Ovary (tissue), 10 donors: ENCODE results near the gene DLEC1. TPM values are rescaled to one million over a fixed set of nuclear protein-coding genes. Genes with fewer than 3 reads are reported as not detected.
A peak's percentile ranks its signal among the peaks of the same experiment; 100 is the strongest.

ENCODE experiments used
- DNase-seq, 5 donors: peaks; one replicate each; pipeline ENCODE4 v3.0.0-alpha.2; 2019 to 2020
- H3K27ac ChIP-seq, 2 donors: fragments of 200-600 bp; one replicate each; pipeline versions ENCODE4 v1.5.1 to v1.8.0; 2019 to 2022
- H3K27me3 ChIP-seq: fragments of 200-600 bp; one replicate; pipeline ENCODE4 v1.8.0; 2022
- H3K36me3 ChIP-seq: fragments of 200-600 bp; sonication (generic); one replicate; pipeline ENCODE4 v1.5.1; 2019
- H3K4me1 ChIP-seq: one replicate; pipeline ENCODE4 v1.8.1; 2013; ENCODE audit warnings: mild to moderate bottlenecking, moderate library complexity; ENCODE audit not compliant: insufficient read depth
- H3K4me3 ChIP-seq: fragments of 200-600 bp; sonication (generic); one replicate; pipeline ENCODE4 v1.5.1; 2017
- H3K9me3 ChIP-seq, 2 donors: fragments of 200-600 bp in 1 of 2; sonication (generic) in 1 of 2; one replicate each; pipeline versions ENCODE4 v1.5.1 to v1.8.1; 2013 to 2019; ENCODE audit warnings: mild to moderate bottlenecking in 1 of 2, moderate library complexity in 1 of 2
- CTCF ChIP-seq, 3 donors: fragments of 450-650 bp in 2 of 3; fragments of 200-600 bp in 1 of 3; IDR thresholded peaks; one replicate each; pipeline versions ENCODE4 v1.5.1 to v1.8.0; 2016 to 2022; ENCODE audit warnings: antibody characterized with exemption in 3 of 3, mild to moderate bottlenecking in 1 of 3
- EP300 ChIP-seq: sonication (generic); formaldehyde crosslinking; IDR thresholded peaks from one replicate; pipeline ENCODE4 v1.6.1; 2017; ENCODE audit warnings: antibody characterized with exemption
- POLR2A ChIP-seq: fragments of 450-650 bp; IDR thresholded peaks from one replicate; pipeline ENCODE4 v1.6.1; 2017; ENCODE audit warnings: antibody characterized with exemption, mild to moderate bottlenecking, moderate library complexity
- WGBS, 3 donors: extraction: QIAGEN DNeasy Blood & Tissue Kit in 1 of 3; methylation state at CpG; one replicate each; pipeline versions ENCODE4 v1.1.5 to v1.1.7; 2013 to 2017; 5-methylcytosine and 5-hydroxymethylcytosine counted together
- intact Hi-C, 4 donors: fragments of 100-400 bp; cut with DNase I; formaldehyde crosslinking; loops; one replicate each; pipeline versions ENCODE4 v1.11.0 to v1.15.1; 2022 to 2023
- long read RNA-seq, 3 donors: library from polyadenylated mRNA in 2 of 3; unstranded in 2 of 3; transcript quantifications; one replicate each; pipeline ENCODE4 v2.0.0 and lab custom pipeline, GENCODE V29; 2021 to 2026
- polyA plus RNA-seq, 2 donors: library from polyadenylated mRNA; stranded (reverse); fragments of 200-250 nt in 1 of 2; fragments of 350-450 nt in 1 of 2; fragmentation: Illumina TruSeq in 1 of 2; extraction: RNeasy Lipid Tissue Mini Kit (QIAGEN cat#74804) in 1 of 2; gene quantifications; one replicate each; pipeline ENCODE4 v1.2.3, GENCODE V29; 2013 to 2014
- total RNA-seq, 7 donors: library from RNA; depleted of rRNA in 2 of 7; stranded (reverse); fragments of >200 nt in 2 of 7; fragmentation: NEBNext Ultra II Directional in 3 of 7; extraction: Animal tissue kit (Norgen Biotek cat#: 25700) in 3 of 7; gene quantifications; one replicate each; pipeline versions ENCODE4 v1.1.0 to v1.2.4, GENCODE V29; 2016 to 2023
- donor health status: DM: no; HTN: no; CAD: no; lungs with moderate emphysema.
- donor health status: DM: no; HTN: no; CAD: no.
- donor health status: Bipolar disorder and iron deficiency.
- donor health status: DM: yes; HTN: yes; CAD: no.
- donor health status: DM: no; HTN: no; CAD: no.
- donor health status: DM: yes; HTN: yes; CAD: no.

The DLEC1 gene
- 10 to 100 TPM in 1 of 7 donors, 1 to 10 TPM in 5, under 1 TPM in 1; 0.99 to 23.8 (median 3.7) TPM for total RNA-seq
- polyA plus RNA-seq: 1 to 10 TPM in 1 of 2 donors, under 1 TPM in 1; 0.93 to 1.5 TPM
- long read RNA-seq, donor 1, partial matches to known transcripts: 0 of 1 reads
- long read RNA-seq, donor 1, other reads (novel, unspliced or antisense): 1 of 1 reads
- long read RNA-seq, donor 2, partial matches to known transcripts: 40 of 40 reads
- long read RNA-seq, donor 2, other reads (novel, unspliced or antisense): 0 of 40 reads
- long read RNA-seq, donor 3, partial matches to known transcripts: 1 of 3 reads
- long read RNA-seq, donor 3, other reads (novel, unspliced or antisense): 2 of 3 reads

GRCh38 chr3:38039101-38039898, at the start of gene DLEC1:
Gene DLEC1, plus strand, starts transcription at chr3:38039208. Its CDS starts 18 bp downstream, at chr3:38039226.
- DNase-seq: peak; percentile 60 to 76 (median 71)
- H3K27me3 ChIP-seq: no peaks in the 10 kb centered on the region
- no peaks in the 10 kb centered on the region for H3K9me3 ChIP-seq
- intact Hi-C loops: no loop called here
- TF ChIP-seq CTCF (IDR thresholded peaks at IDR 0.05): no peak
- no peak for TF ChIP-seq EP300
- TF ChIP-seq POLR2A: no peak
- H3K36me3 ChIP-seq: no peaks in the 10 kb centered on the region
- peaks cover 2% of the 10 kb centered on the region for H3K4me1 ChIP-seq
- WGBS, 3 donors: 2 to 3% (median 2%) methylated on average over 59 to 67 of the region's 67 CpGs
- peak within 1 kb of the TSS; percentile 42 for H3K4me3 ChIP-seq
- H3K27ac ChIP-seq: no peak within 1 kb of the TSS

- TF ChIP-seq POLR2A (no peak), CTCF (IDR thresholded peaks at IDR 0.05) (no peak), EP300 (no peak)
- H3K27me3 ChIP-seq: no peaks in the 10 kb centered on the region
- DNase-seq: peak in 1 of 5 donors; percentile 21
- no peaks in the 10 kb centered on the region for H3K36me3 ChIP-seq
- H3K4me3 ChIP-seq: no peak overlapping the region
- H3K27ac ChIP-seq: no peak overlapping the region
- 89 to 97% (median 97%) methylated on average over 7 of the region's 7 CpGs for whole genome bisulfite sequencing, 3 donors
- no peaks in the 10 kb centered on the region for H3K9me3 ChIP-seq
- intact Hi-C loops: no loop called here
- H3K4me1 ChIP-seq: peaks cover 2% of the 10 kb centered on the region
Observed at GRCh38 chr3:37989821-37990480, 49.1 kb upstream of the DLEC1 start.

GRCh38 chr3:37990527-37990926, 48.5 kb upstream of the DLEC1 start, which contains the start of gene VILL:
Gene VILL, plus strand, starts transcription at chr3:37990786. Its CDS starts 2,887 bp downstream, at chr3:37993673.
- Histone ChIP-seq H3K9me3 (no peaks in the 10 kb centered on the region), H3K27me3 (no peaks in the 10 kb centered on the region), H3K36me3 (no peaks in the 10 kb centered on the region), H3K4me3 (no peak within 1 kb of the TSS), H3K4me1 (peaks cover 2% of the 10 kb centered on the region), H3K27ac (no peak within 1 kb of the TSS)
- peak in 1 of 5 donors; percentile 40 for DNase-seq
- TF ChIP-seq POLR2A: no peak
- no peak for TF ChIP-seq CTCF (IDR thresholded peaks at IDR 0.05)
- no peak for TF ChIP-seq EP300
- 75 to 76% (median 76%) methylated on average over 10 of the region's 10 CpGs for WGBS, 3 donors
- intact Hi-C loops: no loop called here

- DNase-seq: no peak
- Histone ChIP-seq H3K36me3 (no peaks in the 10 kb centered on the region), H3K27me3 (no peaks in the 10 kb centered on the region), H3K4me3 (no peak overlapping the region), H3K9me3 (no peaks in the 10 kb centered on the region), H3K27ac (no peak overlapping the region), H3K4me1 (peaks cover 2% of the 10 kb centered on the region)
- 37 to 44% (median 44%) methylated on average over 6 of the region's 6 CpGs for WGBS, 3 donors
- no peak for TF ChIP-seq EP300
- TF ChIP-seq POLR2A: no peak
- no peak for TF ChIP-seq CTCF (IDR thresholded peaks at IDR 0.05)
- intact Hi-C loops: no loop called here
Observed at GRCh38 chr3:37991109-37991508, 47.9 kb upstream of the DLEC1 start.
